Measurements from ENCODE around the gene ZNF473.
"Not testable (repeated sequence)": the region's sequence is repeated elsewhere in the genome, so short reads cannot be mapped to it uniquely, and the experiment has no call there.

Gene ZNF473

DNA sequence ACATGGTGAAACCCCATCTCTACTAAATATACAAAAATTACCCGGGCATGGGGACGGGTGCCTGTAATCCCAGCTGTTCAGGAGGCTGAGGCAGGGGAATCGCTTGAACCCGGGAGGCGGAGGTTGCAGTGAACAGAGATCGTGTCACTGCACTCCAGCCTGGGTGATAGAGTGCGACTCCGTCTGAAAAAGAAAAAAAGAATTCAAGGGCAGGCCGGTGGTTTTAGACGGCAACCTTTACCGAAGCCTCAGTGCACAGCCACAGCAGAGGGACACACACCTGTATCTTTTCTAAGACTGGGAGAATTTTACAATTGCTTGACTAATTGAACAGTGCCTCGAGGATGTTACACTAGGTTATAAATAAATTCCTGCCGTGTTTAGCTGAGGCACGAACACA lies 73.9 kb downstream of the ZNF473 start:
- not testable (repeated sequence) for DNase-seq (ENCODE audit: low read depth in 2 of 2)

DNA sequence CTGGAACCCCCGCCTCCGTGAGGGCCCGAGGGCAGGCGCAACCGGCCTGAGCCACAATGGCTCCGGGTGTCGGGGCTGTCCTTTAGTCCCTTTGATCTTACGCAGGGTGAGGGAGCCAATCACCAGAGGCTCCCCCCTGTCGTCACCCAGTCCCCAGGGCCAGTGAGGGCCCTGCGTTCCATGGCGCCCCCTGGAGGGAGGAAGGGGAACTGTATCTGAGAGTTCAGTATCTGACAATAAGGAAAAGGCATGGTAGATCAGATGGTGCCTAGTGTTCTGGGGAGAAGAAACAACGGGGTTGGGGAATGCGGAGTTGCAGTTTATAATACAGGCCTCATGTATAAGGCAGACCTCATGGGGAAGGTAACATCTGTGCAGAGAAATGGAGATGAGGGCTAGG lies 75.1 kb downstream of the ZNF473 start:
- DNase-seq (ENCODE audit: low read depth in 2 of 2), result not testable (repeated sequence)
